ENCODE measurements around the gene ZNF625. TPM values are rescaled to one million over a fixed set of nuclear protein-coding genes. Genes with fewer than 3 reads are reported as not detected.

The ZNF625 gene
- 4.5 and 9.4 TPM in 2 replicates for polyA plus RNA-seq

DNA sequence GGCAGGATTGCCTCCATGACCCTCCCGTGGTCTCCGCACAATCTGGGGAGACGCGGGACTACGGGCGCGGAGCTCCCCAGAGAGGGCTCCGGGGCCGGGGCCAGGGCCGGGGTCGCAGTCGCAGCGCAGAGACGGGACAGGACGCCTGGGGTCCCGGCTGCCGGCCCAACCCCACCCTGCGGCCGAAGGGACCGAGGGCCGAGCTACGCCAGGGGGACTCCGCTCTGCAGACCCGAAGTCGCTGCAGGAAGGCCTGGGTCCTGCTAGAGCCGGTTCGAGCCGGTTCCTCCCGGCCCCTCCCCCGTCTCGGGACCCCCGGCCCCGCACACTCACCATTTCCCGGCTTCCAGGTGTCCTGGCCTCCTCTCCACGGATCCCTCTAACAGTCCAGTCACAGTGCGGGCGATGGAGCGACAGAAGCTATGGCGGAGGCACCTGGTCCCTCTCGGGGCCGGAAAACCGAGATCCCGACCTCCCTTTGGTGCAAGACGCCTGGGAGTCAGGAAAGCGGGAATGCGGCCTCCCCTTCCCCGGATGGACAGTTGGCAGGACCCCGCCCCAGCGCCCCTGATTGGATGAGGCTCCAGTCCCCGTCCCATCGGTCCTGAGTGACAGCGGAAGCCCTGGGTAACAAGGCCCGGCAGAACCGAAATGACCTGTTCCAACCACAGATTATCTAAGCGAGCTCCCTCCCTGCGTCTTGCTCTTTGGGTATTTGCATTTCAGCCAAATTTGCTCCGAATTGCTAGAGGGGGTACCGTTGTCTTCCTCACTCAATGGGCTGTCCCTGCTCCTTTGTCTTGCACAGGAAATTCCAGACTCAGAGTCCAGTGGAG is at the start of gene ZNF625:
ZNF625 (minus strand) TSS at position 512 of the 836 bp plus-strand sequence; CDS start at position 336, 176 bp downstream.

DNA sequence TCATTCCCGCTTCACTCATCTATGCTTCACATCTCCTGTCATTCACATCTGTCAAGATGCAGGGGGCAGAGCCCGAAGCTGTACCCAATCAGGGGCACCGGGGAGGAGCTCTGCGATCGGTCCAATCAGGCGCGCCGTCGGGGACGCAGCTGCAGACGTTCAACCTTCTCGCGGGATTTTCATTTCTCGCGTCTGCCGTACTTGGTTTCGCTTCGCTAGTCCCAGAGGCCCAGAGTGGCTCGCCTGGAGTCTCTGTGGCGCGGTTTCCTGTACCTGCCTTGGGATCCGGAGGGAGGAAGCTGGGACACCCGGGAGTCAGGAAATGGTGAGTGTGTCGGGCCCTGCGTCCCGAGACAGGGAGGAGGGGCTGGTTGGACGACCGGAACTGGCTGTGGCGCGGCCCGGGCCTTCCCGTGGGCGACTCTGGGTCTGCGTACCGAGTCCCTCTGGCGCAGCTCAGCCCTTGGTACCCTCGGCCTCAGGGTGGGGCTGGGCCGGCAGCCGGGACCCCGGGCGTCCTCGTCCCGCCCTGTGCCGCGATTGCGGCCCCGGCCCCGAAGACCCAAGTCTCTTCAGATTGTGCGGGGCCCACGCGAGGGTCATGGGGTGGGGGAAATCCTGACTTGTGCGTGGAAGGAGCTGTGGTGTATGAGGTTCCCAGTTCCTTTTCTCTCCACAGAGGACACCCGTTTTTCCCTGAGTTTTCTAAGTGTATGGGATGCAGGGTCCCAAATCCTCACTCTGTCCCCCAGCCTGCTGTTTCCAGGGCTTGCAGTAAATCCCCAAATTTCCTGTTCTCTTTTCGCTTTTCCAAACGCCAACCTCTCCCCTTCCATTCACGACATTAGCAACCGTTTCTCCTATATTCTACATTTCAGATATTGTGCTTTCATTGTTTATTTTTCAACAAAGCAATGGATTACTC is 6.6 kb upstream of the ZNF625 start, which contains the start of gene ZNF136:
ZNF136 (plus strand) TSS at position 215 of the 925 bp plus-strand sequence; CDS start at position 323, 108 bp downstream.

DNA sequence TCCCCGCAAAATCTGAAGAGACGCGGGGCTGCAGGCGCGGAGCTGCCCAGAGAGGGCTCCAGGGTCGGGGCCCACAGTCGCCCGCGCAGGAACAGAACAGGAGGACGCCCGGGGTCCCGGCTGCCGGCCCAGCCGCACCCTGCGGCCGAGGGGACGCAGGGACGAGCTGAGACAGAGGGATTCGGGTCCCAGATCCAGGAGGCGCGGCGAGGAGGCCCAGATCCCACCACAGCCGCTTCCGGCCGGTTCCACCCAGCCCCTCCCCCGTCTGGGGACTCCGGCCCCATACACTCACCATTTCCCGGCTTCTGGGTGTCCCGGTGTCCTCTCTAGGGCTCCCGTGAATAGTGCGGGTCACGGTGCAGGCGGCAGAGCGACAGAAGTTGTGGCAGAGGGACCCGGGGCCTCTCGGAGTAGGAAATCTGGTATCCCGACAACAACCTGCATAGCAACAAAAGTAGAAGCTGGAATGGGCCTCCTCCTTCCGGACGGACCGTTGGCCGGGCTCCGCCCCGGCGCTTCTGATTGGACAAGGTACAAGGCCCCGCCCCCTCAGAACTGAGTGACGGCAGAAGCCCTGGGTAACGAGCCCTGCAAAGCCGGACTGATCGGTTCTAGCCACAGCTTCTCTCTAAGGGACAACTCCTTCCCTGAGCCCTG is 16.5 kb downstream of the ZNF625 start, which contains the start of gene ZNF20:
ZNF20 (minus strand) TSS at position 466 of the 660 bp plus-strand sequence; CDS start at position 298, 168 bp downstream.

Other genes starting within 250 kb of the ZNF625 start
- gene ZNF700, start 231.6 kb downstream of the ZNF625 start, polyA plus RNA-seq, result 0.39 and 5.0 TPM in 2 replicates
- gene ZNF763, start 191.7 kb downstream of the ZNF625 start, polyA plus RNA-seq, result 0.99 and 2.5 TPM in 2 replicates
- gene ZNF433, start 121.1 kb downstream of the ZNF625 start, polyA plus RNA-seq, result 2.7 and 4.4 TPM in 2 replicates
- gene ZNF878, start 103.8 kb downstream of the ZNF625 start, polyA plus RNA-seq, result not detected in 2 replicates
- 2.4 and 5.2 TPM in 2 replicates for gene ZNF844, start 92.0 kb downstream of the ZNF625 start, polyA plus RNA-seq
- gene ZNF20, start 16.4 kb downstream of the ZNF625 start, polyA plus RNA-seq, result not detected in 2 replicates
- gene ZNF136, start 6.4 kb upstream of the ZNF625 start, polyA plus RNA-seq, result 4.0 and 7.6 TPM in 2 replicates
- gene ZNF44, start 138.1 kb upstream of the ZNF625 start, polyA plus RNA-seq, result 7.7 and 9.4 TPM in 2 replicates
- gene ZNF563, start 176.9 kb upstream of the ZNF625 start, polyA plus RNA-seq, result 5.9 and 7.5 TPM in 2 replicates
- gene ZNF442, start 208.9 kb upstream of the ZNF625 start, polyA plus RNA-seq, result 0.27 and 1.5 TPM in 2 replicates
- 1.3 and 3.7 TPM in 2 replicates for gene ZNF799, start 244.5 kb upstream of the ZNF625 start, polyA plus RNA-seq

Data from Purkinje cell (primary cell).